HEK293T (cell line): Measurements from ENCODE around the gene MCF2L.

Source experiments
- ARNT ChIP-seq: fragments of 450-650 bp; IDR thresholded peaks from 2 replicates; pipeline ENCODE4 v1.6.1; 2017; ENCODE audit warnings: mild to moderate bottlenecking
- BHLHE40 ChIP-seq: fragments of 450-650 bp; IDR thresholded peaks from 2 replicates; pipeline ENCODE4 v1.6.1; 2016; ENCODE audit warnings: mild to moderate bottlenecking, moderate library complexity, borderline replicate concordance
- FOXA1 ChIP-seq: fragments of 450-650 bp; IDR thresholded peaks from 2 replicates; pipeline ENCODE4 v1.6.1; 2016; ENCODE audit warnings: mild to moderate bottlenecking
- SP1 ChIP-seq: fragments of 450-650 bp; IDR thresholded peaks from 2 replicates; pipeline ENCODE4 v1.6.1; 2017
- TARDBP ChIP-seq: fragments of 450-650 bp; IDR thresholded peaks from 2 replicates; pipeline ENCODE4 v1.6.1; 2016
- TF ChIP-seq, protein P1 (sequence below): fragments of 450-650 bp; IDR thresholded peaks from 2 replicates; pipeline ENCODE4 v1.6.1; 2016

DNA sequence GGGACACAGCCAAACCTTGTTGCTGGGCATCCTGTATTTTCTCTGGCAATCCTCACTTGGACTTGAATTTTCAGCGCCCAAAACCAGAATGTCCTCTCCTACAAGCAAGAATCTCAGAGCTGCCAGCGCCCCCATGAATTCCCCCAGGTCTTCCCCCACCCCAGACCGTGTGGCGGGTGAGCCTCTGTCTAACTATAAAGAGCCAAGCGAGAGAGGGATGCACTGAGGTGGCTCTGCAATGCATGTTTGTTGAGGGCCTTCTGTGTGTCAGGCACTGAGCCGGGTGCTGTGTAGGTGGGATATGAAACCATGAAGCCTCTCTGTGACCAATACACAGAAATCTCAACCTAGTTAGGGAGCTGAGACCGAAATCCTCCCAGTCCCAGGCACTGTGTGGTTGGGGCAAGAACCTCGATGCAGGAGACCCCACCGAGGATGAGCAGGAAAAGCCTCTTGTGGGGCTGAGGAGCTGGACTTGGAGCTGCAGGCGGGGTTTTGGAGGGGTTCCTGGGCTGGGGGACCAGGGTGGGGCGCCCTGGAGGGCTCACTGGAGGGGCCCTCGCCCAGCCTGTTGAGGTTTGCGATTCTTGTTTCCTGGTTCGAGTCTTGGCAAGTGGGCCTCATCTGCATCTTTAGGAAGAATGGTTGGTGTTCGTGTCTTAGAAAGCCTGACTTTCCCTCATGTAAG, 177.0 kb downstream of the MCF2L start:
- TF ChIP-seq ARNT = no peak
- no peak for TF ChIP-seq BHLHE40
- TF ChIP-seq FOXA1 = no peak
- TF ChIP-seq SP1 = no peak
- TF ChIP-seq, protein P1, sequence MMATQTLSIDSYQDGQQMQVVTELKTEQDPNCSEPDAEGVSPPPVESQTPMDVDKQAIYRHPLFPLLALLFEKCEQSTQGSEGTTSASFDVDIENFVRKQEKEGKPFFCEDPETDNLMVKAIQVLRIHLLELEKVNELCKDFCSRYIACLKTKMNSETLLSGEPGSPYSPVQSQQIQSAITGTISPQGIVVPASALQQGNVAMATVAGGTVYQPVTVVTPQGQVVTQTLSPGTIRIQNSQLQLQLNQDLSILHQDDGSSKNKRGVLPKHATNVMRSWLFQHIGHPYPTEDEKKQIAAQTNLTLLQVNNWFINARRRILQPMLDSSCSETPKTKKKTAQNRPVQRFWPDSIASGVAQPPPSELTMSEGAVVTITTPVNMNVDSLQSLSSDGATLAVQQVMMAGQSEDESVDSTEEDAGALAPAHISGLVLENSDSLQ = no peak
- no peak for TF ChIP-seq TARDBP
